ENCODE measurements around the gene SDK1. TPM values are rescaled to one million over a fixed set of nuclear protein-coding genes. Genes with fewer than 3 reads are reported as not detected.

The SDK1 gene
- polyA plus RNA-seq, 2 of the 4 experiments (the other 2 are of a cell fraction) = 0.12 to 0.28 TPM

DNA sequence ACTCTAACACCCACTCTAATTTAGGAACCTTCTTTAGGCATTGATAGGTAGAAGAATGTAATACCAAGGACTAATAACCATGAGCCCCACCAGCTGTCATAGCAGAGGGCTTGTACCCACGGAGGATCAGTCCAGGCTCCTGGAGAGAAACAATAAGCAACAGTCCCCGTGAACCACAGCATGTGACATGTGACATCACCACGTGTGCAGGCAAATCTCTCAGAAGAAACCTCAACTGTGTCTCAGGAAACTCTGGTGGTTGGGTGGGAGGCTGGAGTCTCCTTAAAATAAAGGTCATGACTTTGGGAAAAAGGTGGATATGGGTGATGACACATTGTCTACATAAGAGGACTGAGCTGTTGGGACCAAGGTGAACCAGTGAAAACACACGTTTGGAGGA, 727.2 kb downstream of the SDK1 start:
- 5% methylated on average over 4 of the region's 4 CpGs for WGBS (ENCODE audit: missing lambda C conversion rate)
- TF ChIP-seq, protein P1, sequence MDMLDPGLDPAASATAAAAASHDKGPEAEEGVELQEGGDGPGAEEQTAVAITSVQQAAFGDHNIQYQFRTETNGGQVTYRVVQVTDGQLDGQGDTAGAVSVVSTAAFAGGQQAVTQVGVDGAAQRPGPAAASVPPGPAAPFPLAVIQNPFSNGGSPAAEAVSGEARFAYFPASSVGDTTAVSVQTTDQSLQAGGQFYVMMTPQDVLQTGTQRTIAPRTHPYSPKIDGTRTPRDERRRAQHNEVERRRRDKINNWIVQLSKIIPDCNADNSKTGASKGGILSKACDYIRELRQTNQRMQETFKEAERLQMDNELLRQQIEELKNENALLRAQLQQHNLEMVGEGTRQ (IDR thresholded peaks at IDR 0.05) = no peak
- TF ChIP-seq FOSB (CRISPR knock-in tag; IDR thresholded peaks at IDR 0.05) = no peak
- TF ChIP-seq MYC (IDR thresholded peaks at IDR 0.05; ENCODE audit: borderline replicate concordance, low read length) = no peak
- no peak for TF ChIP-seq MAFK (IDR thresholded peaks at IDR 0.05; ENCODE audit: partially characterized antibody)
- no peak for TF ChIP-seq PHF8 (IDR thresholded peaks at IDR 0.05; ENCODE audit: borderline replicate concordance, low read depth)
- no peak for TF ChIP-seq ESRRA (IDR thresholded peaks at IDR 0.05; ENCODE audit: borderline replicate concordance, low read length)
- TF ChIP-seq, protein P2, sequence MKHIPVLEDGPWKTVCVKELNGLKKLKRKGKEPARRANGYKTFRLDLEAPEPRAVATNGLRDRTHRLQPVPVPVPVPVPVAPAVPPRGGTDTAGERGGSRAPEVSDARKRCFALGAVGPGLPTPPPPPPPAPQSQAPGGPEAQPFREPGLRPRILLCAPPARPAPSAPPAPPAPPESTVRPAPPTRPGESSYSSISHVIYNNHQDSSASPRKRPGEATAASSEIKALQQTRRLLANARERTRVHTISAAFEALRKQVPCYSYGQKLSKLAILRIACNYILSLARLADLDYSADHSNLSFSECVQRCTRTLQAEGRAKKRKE (CRISPR knock-in tag; IDR thresholded peaks at IDR 0.05; ENCODE audit: low read depth) = no peak
- TF ChIP-seq EP300 (IDR thresholded peaks at IDR 0.05) = no peak
- no peak for TF ChIP-seq NFE2L2 (conservative IDR thresholded peaks at IDR 0.05; ENCODE audit: low read length)
- no peak for TF ChIP-seq EHF (CRISPR knock-in tag; IDR thresholded peaks at IDR 0.05)
- TF ChIP-seq RCOR1 (IDR thresholded peaks at IDR 0.05; ENCODE audit: low read depth, low read length) = no peak
- TF ChIP-seq NPAS2 (CRISPR knock-in tag; IDR thresholded peaks at IDR 0.05; ENCODE audit: borderline replicate concordance) = no peak
- no peak for TF ChIP-seq TFCP2L1 (CRISPR knock-in tag; IDR thresholded peaks at IDR 0.05)
- TF ChIP-seq, protein P3, sequence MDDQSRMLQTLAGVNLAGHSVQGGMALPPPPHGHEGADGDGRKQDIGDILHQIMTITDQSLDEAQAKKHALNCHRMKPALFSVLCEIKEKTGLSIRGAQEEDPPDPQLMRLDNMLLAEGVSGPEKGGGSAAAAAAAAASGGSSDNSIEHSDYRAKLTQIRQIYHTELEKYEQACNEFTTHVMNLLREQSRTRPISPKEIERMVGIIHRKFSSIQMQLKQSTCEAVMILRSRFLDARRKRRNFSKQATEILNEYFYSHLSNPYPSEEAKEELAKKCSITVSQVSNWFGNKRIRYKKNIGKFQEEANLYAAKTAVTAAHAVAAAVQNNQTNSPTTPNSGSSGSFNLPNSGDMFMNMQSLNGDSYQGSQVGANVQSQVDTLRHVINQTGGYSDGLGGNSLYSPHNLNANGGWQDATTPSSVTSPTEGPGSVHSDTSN (IDR thresholded peaks at IDR 0.05) = no peak
- DNase-seq (ENCODE audit: low read depth in 1 of 2, low spot score in 1 of 2) (no peak), ATAC-seq (no peak), FAIRE-seq (no peak)
- CTCF ChIA-PET = no interaction called here
- no peak overlapping the region for H3K27ac ChIP-seq
- H3K4me2 ChIP-seq = no peak overlapping the region
- no peaks in the 10 kb centered on the region for H3K4me1 ChIP-seq
- H3K4me3 ChIP-seq = no peak overlapping the region
- POLR2A ChIA-PET = no interaction called here
- H3K9me3 ChIP-seq = no peaks in the 10 kb centered on the region

DNA sequence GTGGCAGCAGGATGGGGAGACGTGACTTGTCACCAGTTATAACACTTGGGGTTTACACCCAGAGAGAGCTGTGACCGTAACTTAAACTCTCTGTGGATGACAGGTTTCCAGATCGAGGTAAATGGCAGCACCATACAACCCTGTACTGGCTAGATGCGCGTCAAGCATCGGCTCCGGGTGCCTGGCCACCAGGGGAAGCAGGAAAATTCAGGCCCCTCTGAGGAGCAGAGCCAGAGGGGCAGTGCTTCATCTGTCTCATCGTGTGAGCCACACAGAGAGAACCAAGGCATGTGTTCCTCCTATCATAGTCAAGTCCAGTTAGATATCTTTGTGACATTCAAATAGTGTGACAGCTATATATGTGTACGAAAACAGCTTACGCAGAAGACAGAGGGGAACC, 728.9 kb downstream of the SDK1 start:
- TF ChIP-seq SREBF2 (IDR thresholded peaks at IDR 0.05) = no peak
- TF ChIP-seq, protein P4, sequence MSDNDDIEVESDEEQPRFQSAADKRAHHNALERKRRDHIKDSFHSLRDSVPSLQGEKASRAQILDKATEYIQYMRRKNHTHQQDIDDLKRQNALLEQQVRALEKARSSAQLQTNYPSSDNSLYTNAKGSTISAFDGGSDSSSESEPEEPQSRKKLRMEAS (IDR thresholded peaks at IDR 0.05) = no peak
- TF ChIP-seq, protein P3 (IDR thresholded peaks at IDR 0.05) = no peak
- no peak for TF ChIP-seq RFX5 (IDR thresholded peaks at IDR 0.05)
- no peak for TF ChIP-seq MAFK (IDR thresholded peaks at IDR 0.05; ENCODE audit: partially characterized antibody)
- no peak for TF ChIP-seq NPAS2 (CRISPR knock-in tag; IDR thresholded peaks at IDR 0.05; ENCODE audit: borderline replicate concordance)
- TF ChIP-seq, protein P5, sequence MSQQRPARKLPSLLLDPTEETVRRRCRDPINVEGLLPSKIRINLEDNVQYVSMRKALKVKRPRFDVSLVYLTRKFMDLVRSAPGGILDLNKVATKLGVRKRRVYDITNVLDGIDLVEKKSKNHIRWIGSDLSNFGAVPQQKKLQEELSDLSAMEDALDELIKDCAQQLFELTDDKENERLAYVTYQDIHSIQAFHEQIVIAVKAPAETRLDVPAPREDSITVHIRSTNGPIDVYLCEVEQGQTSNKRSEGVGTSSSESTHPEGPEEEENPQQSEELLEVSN (IDR thresholded peaks at IDR 0.05; ENCODE audit: borderline replicate concordance, low read depth) = no peak
- no peak for TF ChIP-seq POLR2A (IDR thresholded peaks at IDR 0.05; ENCODE audit: low read length)
- TF ChIP-seq SMC3 (IDR thresholded peaks at IDR 0.05) = no peak
- TF ChIP-seq, protein P6, sequence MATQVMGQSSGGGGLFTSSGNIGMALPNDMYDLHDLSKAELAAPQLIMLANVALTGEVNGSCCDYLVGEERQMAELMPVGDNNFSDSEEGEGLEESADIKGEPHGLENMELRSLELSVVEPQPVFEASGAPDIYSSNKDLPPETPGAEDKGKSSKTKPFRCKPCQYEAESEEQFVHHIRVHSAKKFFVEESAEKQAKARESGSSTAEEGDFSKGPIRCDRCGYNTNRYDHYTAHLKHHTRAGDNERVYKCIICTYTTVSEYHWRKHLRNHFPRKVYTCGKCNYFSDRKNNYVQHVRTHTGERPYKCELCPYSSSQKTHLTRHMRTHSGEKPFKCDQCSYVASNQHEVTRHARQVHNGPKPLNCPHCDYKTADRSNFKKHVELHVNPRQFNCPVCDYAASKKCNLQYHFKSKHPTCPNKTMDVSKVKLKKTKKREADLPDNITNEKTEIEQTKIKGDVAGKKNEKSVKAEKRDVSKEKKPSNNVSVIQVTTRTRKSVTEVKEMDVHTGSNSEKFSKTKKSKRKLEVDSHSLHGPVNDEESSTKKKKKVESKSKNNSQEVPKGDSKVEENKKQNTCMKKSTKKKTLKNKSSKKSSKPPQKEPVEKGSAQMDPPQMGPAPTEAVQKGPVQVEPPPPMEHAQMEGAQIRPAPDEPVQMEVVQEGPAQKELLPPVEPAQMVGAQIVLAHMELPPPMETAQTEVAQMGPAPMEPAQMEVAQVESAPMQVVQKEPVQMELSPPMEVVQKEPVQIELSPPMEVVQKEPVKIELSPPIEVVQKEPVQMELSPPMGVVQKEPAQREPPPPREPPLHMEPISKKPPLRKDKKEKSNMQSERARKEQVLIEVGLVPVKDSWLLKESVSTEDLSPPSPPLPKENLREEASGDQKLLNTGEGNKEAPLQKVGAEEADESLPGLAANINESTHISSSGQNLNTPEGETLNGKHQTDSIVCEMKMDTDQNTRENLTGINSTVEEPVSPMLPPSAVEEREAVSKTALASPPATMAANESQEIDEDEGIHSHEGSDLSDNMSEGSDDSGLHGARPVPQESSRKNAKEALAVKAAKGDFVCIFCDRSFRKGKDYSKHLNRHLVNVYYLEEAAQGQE (IDR thresholded peaks at IDR 0.05) = no peak
- no peak for TF ChIP-seq ZFP36 (IDR thresholded peaks at IDR 0.05; ENCODE audit: borderline replicate concordance, partially characterized antibody)
- no peak for TF ChIP-seq RNF2 (IDR thresholded peaks at IDR 0.05; ENCODE audit: borderline replicate concordance, low read depth)
- no peak for TF ChIP-seq EHF (CRISPR knock-in tag; IDR thresholded peaks at IDR 0.05)
- TF ChIP-seq ZSCAN20 (CRISPR knock-in tag; IDR thresholded peaks at IDR 0.05) = no peak
- TF ChIP-seq, protein P1 (IDR thresholded peaks at IDR 0.05) = no peak
- TF ChIP-seq EP300 (IDR thresholded peaks at IDR 0.05) = no peak
- no peak for TF ChIP-seq BHLHE40 (IDR thresholded peaks at IDR 0.05; ENCODE audit: low read depth, low read length)
- no peak for TF ChIP-seq HOXB5 (CRISPR knock-in tag; IDR thresholded peaks at IDR 0.05)
- TF ChIP-seq JUN (IDR thresholded peaks at IDR 0.05) = no peak
- no peak for TF ChIP-seq HDAC2 (IDR thresholded peaks at IDR 0.05)
- Histone ChIP-seq H3K9me3 (no peaks in the 10 kb centered on the region), H3K4me1 (no peaks in the 10 kb centered on the region), H3K4me3 (no peak overlapping the region), H3K27ac (no peak overlapping the region), H3K4me2 (no peak overlapping the region)
- ChIA-PET POLR2A (no interaction called here), CTCF (interaction anchor here (1.0 kb wide), 1 partner anchor 20 kb away, joined by 3 read pairs; no protein-coding TSS in a partner anchor)
- 60% methylated on average over 10 of the region's 10 CpGs for WGBS (ENCODE audit: missing lambda C conversion rate)
- FAIRE-seq (no peak), ATAC-seq (no peak), DNase-seq (ENCODE audit: low read depth in 1 of 2, low spot score in 1 of 2) (no peak)

All from A549 (cell line).